ENCODE results near the gene RGS6. TPM values are rescaled to one million over a fixed set of nuclear protein-coding genes. Genes with fewer than 3 reads are reported as not detected.

Gene RGS6
- total and polyA plus RNA-seq, 4 donors: 0.06 to 5.3 (median 0.17) TPM; not detected in 1

DNA sequence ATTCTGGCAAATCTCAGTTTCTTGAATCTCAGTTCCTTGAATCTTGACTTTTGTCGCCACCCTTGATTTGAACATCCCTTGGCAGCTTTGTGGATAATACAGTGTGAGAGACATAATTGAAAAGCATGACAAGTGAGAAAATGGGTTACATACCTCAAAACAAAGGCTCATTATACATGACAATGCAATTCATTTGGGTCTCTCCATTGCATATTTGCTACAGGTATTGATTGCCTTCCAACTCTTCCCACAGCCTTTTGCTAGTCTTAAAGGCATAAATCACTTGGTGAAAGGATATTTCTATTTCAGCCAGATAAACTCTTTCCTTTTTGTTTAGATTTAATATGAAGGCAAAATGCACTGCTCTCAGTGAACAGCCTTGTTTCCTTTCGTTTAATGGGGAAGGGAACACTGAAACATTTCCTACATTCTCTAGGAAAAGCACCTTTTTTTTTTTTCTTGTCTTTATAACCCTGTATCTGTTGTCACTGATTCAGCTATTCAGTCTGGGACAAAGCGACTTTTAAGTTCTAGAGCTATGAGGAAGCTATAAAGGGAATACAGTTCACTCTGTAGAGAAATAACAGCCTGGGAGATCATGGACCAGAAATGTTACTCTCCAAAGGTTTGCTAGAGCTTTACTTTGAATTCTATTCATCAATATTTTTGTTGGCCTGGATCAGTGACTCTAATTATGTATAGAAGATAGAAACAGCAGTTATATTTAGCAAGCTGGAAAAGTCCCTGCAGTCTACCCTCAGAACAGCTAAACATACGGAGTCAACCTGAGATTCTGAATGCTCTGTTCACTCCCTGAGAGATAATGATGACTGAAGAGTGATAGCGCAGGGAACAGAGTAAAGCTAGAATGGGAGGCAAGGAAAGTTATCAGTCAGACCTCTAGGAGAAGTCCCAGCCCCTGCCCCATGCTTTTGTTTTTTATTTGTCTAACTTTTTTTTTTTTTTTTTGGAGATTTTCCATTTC, 311.4 kb downstream of the RGS6 start:
- WGBS: 63% methylated on average over 5 of the region's 5 CpGs
- TF ChIP-seq, protein P1, sequence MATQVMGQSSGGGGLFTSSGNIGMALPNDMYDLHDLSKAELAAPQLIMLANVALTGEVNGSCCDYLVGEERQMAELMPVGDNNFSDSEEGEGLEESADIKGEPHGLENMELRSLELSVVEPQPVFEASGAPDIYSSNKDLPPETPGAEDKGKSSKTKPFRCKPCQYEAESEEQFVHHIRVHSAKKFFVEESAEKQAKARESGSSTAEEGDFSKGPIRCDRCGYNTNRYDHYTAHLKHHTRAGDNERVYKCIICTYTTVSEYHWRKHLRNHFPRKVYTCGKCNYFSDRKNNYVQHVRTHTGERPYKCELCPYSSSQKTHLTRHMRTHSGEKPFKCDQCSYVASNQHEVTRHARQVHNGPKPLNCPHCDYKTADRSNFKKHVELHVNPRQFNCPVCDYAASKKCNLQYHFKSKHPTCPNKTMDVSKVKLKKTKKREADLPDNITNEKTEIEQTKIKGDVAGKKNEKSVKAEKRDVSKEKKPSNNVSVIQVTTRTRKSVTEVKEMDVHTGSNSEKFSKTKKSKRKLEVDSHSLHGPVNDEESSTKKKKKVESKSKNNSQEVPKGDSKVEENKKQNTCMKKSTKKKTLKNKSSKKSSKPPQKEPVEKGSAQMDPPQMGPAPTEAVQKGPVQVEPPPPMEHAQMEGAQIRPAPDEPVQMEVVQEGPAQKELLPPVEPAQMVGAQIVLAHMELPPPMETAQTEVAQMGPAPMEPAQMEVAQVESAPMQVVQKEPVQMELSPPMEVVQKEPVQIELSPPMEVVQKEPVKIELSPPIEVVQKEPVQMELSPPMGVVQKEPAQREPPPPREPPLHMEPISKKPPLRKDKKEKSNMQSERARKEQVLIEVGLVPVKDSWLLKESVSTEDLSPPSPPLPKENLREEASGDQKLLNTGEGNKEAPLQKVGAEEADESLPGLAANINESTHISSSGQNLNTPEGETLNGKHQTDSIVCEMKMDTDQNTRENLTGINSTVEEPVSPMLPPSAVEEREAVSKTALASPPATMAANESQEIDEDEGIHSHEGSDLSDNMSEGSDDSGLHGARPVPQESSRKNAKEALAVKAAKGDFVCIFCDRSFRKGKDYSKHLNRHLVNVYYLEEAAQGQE (IDR thresholded peaks at IDR 0.05): no peak
- TF ChIP-seq RAD21 (IDR thresholded peaks at IDR 0.05) (no peak), NR2F2 (IDR thresholded peaks at IDR 0.05) (no peak), EGR1 (IDR thresholded peaks at IDR 0.05; ENCODE audit: low read depth in 2 of 2) (no peak), SP1 (IDR thresholded peaks at IDR 0.05) (no peak), FOXA2 (IDR thresholded peaks at IDR 0.05) (no peak)
- Histone ChIP-seq H3K9ac (ENCODE audit: low read depth in 1 of 2, low read length in 2 of 2) (no peak overlapping the region), H3K4me3 (ENCODE audit: low read depth in 1 of 3, low read length in 3 of 3) (no peak overlapping the region), H3K9me3 (ENCODE audit: control insufficient read depth in 4 of 4, low read length in 3 of 4) (peaks cover 0 to 4% (median 0%) of the 10 kb centered on the region in 4 donors), H3K27ac (ENCODE audit: low read depth in 1 of 2, low read length in 2 of 2) (no peak overlapping the region), H3K27me3 (ENCODE audit: control insufficient read depth in 4 of 4, insufficient read depth in 4 of 4, low read length in 3 of 4) (peaks cover 0 to 7% (median 0%) of the 10 kb centered on the region in 4 donors), H3K4me1 (ENCODE audit: control insufficient read depth in 4 of 4, insufficient read depth in 4 of 4, low read length in 3 of 4) (no peaks in the 10 kb centered on the region), H3K36me3 (ENCODE audit: control insufficient read depth in 4 of 4, insufficient read depth in 3 of 4, low read depth in 1 of 4, low read length in 3 of 4) (no peaks in the 10 kb centered on the region)
- no peak for DNase-seq (ENCODE audit: low spot score)

DNA sequence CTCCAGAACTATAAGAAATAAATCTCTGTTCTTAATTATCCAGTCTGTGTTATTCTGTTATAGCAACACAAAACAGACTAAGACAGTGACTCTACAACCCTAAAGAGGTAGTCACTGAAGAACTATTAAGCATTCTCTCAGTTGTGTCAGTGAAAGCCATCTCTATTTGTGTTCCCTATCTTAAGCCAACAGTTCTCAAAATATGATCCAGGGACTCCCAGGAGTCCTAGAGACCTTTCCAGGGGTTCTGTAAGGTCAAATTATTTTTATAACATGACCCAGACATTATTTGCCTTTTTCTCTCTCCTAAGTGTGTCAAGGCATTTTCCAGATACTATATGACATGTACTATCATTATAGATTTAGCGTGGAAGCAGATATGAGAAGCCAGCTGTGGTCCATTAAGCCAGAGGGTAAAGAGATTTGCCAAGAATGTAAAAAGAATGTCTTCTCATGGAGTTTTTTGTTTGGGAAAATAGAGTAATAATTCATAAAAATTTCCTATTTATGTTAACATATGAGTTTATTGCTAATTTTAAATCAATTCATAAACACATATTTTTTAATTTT, 315.8 kb downstream of the RGS6 start:
- 78% methylated on average over 1 of the region's 1 CpG for WGBS
- DNase-seq (ENCODE audit: low spot score): no peak

More for the DNA sequence above, 315.8 kb downstream of the RGS6 start:
- Histone ChIP-seq H3K9ac (ENCODE audit: low read depth in 1 of 2, low read length in 2 of 2) (no peak overlapping the region), H3K27ac (ENCODE audit: low read depth in 1 of 2, low read length in 2 of 2) (no peak overlapping the region), H3K4me3 (ENCODE audit: low read depth in 1 of 3, low read length in 3 of 3) (no peak overlapping the region), H3K9me3 (ENCODE audit: control insufficient read depth in 4 of 4, low read length in 3 of 4) (peaks cover 0 to 4% (median 0%) of the 10 kb centered on the region in 4 donors), H3K4me1 (ENCODE audit: control insufficient read depth in 4 of 4, insufficient read depth in 4 of 4, low read length in 3 of 4) (no peaks in the 10 kb centered on the region), H3K27me3 (ENCODE audit: control insufficient read depth in 4 of 4, insufficient read depth in 4 of 4, low read length in 3 of 4) (peaks cover 0 to 7% (median 0%) of the 10 kb centered on the region in 4 donors), H3K36me3 (ENCODE audit: control insufficient read depth in 4 of 4, insufficient read depth in 3 of 4, low read depth in 1 of 4, low read length in 3 of 4) (no peaks in the 10 kb centered on the region)
- no peak for TF ChIP-seq SP1 (IDR thresholded peaks at IDR 0.05)
- TF ChIP-seq, protein P1 (IDR thresholded peaks at IDR 0.05): no peak
- TF ChIP-seq JUND (IDR thresholded peaks at IDR 0.05): no peak
- no peak for TF ChIP-seq GABPA (IDR thresholded peaks at IDR 0.05 in 1 of 2, conservative IDR thresholded peaks at IDR 0.05 in 1 of 2)
